SH-SY5Y (cell line): ENCODE data around the gene GSDME.

ENCODE experiments used
- GATA2 ChIP-seq: IDR thresholded peaks from 2 replicates; pipeline ENCODE4 v1.6.1; 2011; ENCODE audit warnings: mild to moderate bottlenecking, low read depth, low read length
- GATA3 ChIP-seq: IDR thresholded peaks from 2 replicates; pipeline ENCODE4 v1.6.1; 2011; ENCODE audit warnings: low read depth, mild to moderate bottlenecking, low read length, moderate library complexity

DNA sequence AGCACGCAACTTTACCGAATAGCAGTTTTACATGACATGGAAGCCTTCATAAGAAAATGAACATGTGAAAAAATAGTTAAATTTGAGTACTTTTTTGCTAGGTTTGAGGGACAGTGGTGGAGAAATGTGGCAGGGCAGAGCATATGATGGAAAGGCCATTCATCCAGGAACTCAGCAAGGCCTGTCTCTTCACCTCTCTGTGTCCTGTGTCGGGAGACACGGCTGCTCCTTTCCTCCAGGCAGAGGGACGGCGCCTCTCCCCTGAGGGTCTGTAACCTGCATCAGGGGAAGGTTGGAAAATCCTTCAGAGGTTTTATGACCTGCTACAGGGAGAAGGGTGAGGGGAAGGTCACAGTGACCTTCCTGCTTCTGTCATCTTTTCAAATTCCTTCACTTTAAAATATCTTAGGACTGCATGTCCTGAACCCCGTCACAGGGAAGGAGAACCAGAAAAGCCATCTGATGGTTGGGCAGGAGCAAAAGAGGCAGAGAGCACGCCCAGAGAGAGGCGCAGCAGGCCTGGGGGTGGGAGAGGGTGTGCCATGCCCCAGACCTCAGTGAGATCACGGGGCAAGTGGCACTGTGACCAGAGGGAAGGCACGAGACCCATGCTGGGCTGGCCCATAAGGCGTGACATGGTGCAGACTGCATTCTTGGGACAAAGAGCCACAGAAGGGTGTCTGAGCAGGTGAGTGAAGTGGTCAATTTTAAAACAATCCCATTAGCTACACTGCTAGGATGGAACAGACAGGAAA is 44.0 kb downstream of the GSDME start:
- TF ChIP-seq GATA3, result no peak
- TF ChIP-seq GATA2, result no peak
